Prostate gland (tissue), 2 donors: Measurements from ENCODE around the gene KRT35. TPM values are rescaled to one million over a fixed set of nuclear protein-coding genes. Genes with fewer than 3 reads are reported as not detected.

Source experiments
- DNase-seq: peaks from one replicate; pipeline ENCODE4 v3.0.0-alpha.2; 2019; ENCODE audit warnings: low spot score
- H3K27ac ChIP-seq, 2 donors: fragments of 200-600 bp; sonication (generic); 2 replicates each; pipeline ENCODE4 v1.5.1; 2017 to 2019
- H3K27me3 ChIP-seq: fragments of 200-600 bp; sonication (generic); replicated peaks from 2 replicates; pipeline ENCODE4 v1.5.1; 2019; ENCODE audit not compliant: insufficient read depth
- H3K36me3 ChIP-seq, 2 donors: fragments of 200-600 bp; sonication (generic); 1 replicate in 1 of 2; 2 replicates in 1 of 2; pipeline versions ENCODE4 v1.5.1 to v1.8.1; 2017 to 2019
- H3K4me1 ChIP-seq: fragments of 200-600 bp; sonication (generic); replicated peaks from 2 replicates; pipeline ENCODE4 v1.5.1; 2019
- H3K4me3 ChIP-seq, 2 donors: fragments of 200-600 bp; sonication (generic); 2 replicates each; pipeline ENCODE4 v1.5.1; 2017 to 2019
- H3K9me3 ChIP-seq: fragments of 200-600 bp; sonication (generic); 2 replicates; pipeline ENCODE4 v1.5.1; 2017
- CTCF ChIP-seq, 4 experiments: fragments of 200-600 bp in 2 of 4; fragments of 450-650 bp in 2 of 4; sonication (generic) in 2 of 4; IDR thresholded peaks; 1 replicate in 3 of 4; 2 replicates in 1 of 4; pipeline ENCODE4 v1.5.1; 2016 to 2019; ENCODE audit warnings: antibody characterized with exemption in 4 of 4, mild to moderate bottlenecking in 2 of 4, moderate library complexity in 2 of 4
- POLR2A ChIP-seq: fragments of 450-650 bp; IDR thresholded peaks from one replicate; pipeline ENCODE4 v1.6.1; 2016; ENCODE audit warnings: antibody characterized with exemption, mild to moderate bottlenecking
- POLR2AphosphoS5 ChIP-seq: sonication (generic); formaldehyde crosslinking; IDR thresholded peaks from one replicate; pipeline ENCODE4 v1.6.1; 2017; ENCODE audit warnings: antibody characterized with exemption
- WGBS: methylation state at CpG from one replicate; pipeline ENCODE4 v1.1.5; 2018; 5-methylcytosine and 5-hydroxymethylcytosine counted together
- intact Hi-C: fragments of 100-400 bp; cut with DNase I; formaldehyde crosslinking; loops from one replicate; pipeline ENCODE4 v1.14.2; 2022
- total RNA-seq, 2 donors: library from RNA; depleted of rRNA; stranded (reverse); fragments of >200 nt; gene quantifications; one replicate each; pipeline ENCODE4 v1.1.0, GENCODE V29; 2016

Gene KRT35
- total RNA-seq, 2 donors from 2014 or later: not detected

GRCh38 chr17:41524261-41524660 is 43.3 kb upstream of the KRT35 start:
- H3K9me3 ChIP-seq: no peaks in the 10 kb centered on the region
- peak overlapping the region in 1 of 2 donors; percentile 38 for H3K27ac ChIP-seq
- H3K27me3 ChIP-seq: no peaks in the 10 kb centered on the region
- no peak for TF ChIP-seq POLR2AphosphoS5
- TF ChIP-seq CTCF (IDR thresholded peaks at IDR 0.05): no peak
- no peak for TF ChIP-seq POLR2A
- intact Hi-C loops: no loop called here
- WGBS: 71% methylated on average over 11 of the region's 11 CpGs
- DNase-seq: no peak
- peak overlapping the region in 1 of 2 donors; percentile 6 for H3K4me3 ChIP-seq
- H3K36me3 ChIP-seq: no peaks in the 10 kb centered on the region
- H3K4me1 ChIP-seq: peaks cover 8% of the 10 kb centered on the region

GRCh38 chr17:41523787-41524186 is 42.8 kb upstream of the KRT35 start:
- Histone ChIP-seq H3K4me1 (peaks cover 8% of the 10 kb centered on the region), H3K27me3 (no peaks in the 10 kb centered on the region), H3K9me3 (no peaks in the 10 kb centered on the region), H3K4me3 (peak overlapping the region in 1 of 2 donors; percentile 6), H3K36me3 (no peaks in the 10 kb centered on the region), H3K27ac (peak overlapping the region in 1 of 2 donors; percentile 38)
- no peak for DNase-seq
- TF ChIP-seq CTCF (IDR thresholded peaks at IDR 0.05) (no peak), POLR2A (no peak), POLR2AphosphoS5 (no peak)
- 4% methylated on average over 17 of the region's 19 CpGs for WGBS
- intact Hi-C loops: no loop called here

GRCh38 chr17:41523225-41523593 is 42.3 kb upstream of the KRT35 start:
- WGBS: 26% methylated on average over 4 of the region's 4 CpGs
- peaks cover 8% of the 10 kb centered on the region for H3K4me1 ChIP-seq
- H3K27ac ChIP-seq: peak overlapping the region in 1 of 2 donors; percentile 38
- H3K9me3 ChIP-seq: no peaks in the 10 kb centered on the region
- no peak overlapping the region for H3K4me3 ChIP-seq
- no peak for DNase-seq
- no peak for TF ChIP-seq POLR2AphosphoS5
- no peak for TF ChIP-seq POLR2A
- H3K36me3 ChIP-seq: no peaks in the 10 kb centered on the region
- no peaks in the 10 kb centered on the region for H3K27me3 ChIP-seq
- intact Hi-C loops: no loop called here

GRCh38 chr17:41522301-41523224 is 41.6 kb upstream of the KRT35 start:
- 42% methylated on average over 12 of the region's 12 CpGs for WGBS
- Histone ChIP-seq H3K4me3 (no peak overlapping the region), H3K36me3 (no peaks in the 10 kb centered on the region), H3K4me1 (peaks cover 8% of the 10 kb centered on the region), H3K27me3 (no peaks in the 10 kb centered on the region), H3K9me3 (no peaks in the 10 kb centered on the region), H3K27ac (peak overlapping the region; percentile 3 to 38)
- DNase-seq: no peak
- no peak for TF ChIP-seq POLR2A
- no peak for TF ChIP-seq POLR2AphosphoS5
- TF ChIP-seq CTCF (IDR thresholded peaks at IDR 0.05): no peak
- intact Hi-C loops: no loop called here

- intact Hi-C loops: no loop called here
- Histone ChIP-seq H3K4me3 (no peak overlapping the region), H3K36me3 (no peaks in the 10 kb centered on the region), H3K27ac (peak overlapping the region; percentile 3 to 24), H3K4me1 (peaks cover 8% of the 10 kb centered on the region), H3K27me3 (no peaks in the 10 kb centered on the region), H3K9me3 (no peaks in the 10 kb centered on the region)
- no peak for TF ChIP-seq CTCF (IDR thresholded peaks at IDR 0.05)
- TF ChIP-seq POLR2AphosphoS5: no peak
- TF ChIP-seq POLR2A: no peak
- WGBS: 55% methylated on average over 6 of the region's 6 CpGs
- DNase-seq: no peak
Measured at GRCh38 chr17:41521574-41522261, 40.8 kb upstream of the KRT35 start.
